ENCODE results near the gene ADRA2C.

ADRA2C gene

DNA sequence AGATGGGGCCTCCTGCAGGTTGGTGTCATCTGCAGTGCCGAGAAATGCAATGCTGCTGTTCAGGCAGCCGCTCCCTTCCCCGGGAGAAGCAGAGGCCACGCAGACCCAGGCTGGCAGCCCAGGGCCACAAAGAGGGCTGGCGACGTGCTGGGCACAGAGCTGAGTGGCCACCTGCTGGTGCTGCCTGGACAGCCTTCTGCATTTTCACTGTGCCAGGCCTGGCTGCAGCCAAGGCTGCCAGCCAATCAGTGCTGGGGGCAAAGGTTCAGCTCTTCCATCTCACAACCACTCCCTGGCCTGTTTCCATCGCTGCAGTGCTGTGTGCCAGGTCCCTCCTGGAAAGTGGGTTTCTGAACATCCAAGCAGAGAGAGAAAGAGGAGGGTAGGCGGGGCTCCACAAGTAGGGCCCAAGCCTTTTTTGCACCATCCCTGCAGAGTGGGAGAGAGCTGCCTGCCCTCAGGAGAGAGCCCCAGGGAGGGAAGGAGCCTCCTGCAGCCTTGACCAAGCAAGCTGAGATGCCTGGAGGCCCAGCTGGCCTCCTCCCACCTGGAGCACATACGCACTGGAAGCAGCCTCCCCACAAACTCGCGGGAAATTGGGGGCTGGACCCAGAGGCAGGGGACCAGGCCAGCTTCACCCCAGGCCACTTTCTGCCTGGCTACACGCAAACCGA lies 20.1 kb downstream of the ADRA2C start:
- no peak overlapping the region for H3K4me3 ChIP-seq (ENCODE audit: low read length)
- DNase-seq (ENCODE audit: low read depth), result no peak
- TF ChIP-seq, protein P1, sequence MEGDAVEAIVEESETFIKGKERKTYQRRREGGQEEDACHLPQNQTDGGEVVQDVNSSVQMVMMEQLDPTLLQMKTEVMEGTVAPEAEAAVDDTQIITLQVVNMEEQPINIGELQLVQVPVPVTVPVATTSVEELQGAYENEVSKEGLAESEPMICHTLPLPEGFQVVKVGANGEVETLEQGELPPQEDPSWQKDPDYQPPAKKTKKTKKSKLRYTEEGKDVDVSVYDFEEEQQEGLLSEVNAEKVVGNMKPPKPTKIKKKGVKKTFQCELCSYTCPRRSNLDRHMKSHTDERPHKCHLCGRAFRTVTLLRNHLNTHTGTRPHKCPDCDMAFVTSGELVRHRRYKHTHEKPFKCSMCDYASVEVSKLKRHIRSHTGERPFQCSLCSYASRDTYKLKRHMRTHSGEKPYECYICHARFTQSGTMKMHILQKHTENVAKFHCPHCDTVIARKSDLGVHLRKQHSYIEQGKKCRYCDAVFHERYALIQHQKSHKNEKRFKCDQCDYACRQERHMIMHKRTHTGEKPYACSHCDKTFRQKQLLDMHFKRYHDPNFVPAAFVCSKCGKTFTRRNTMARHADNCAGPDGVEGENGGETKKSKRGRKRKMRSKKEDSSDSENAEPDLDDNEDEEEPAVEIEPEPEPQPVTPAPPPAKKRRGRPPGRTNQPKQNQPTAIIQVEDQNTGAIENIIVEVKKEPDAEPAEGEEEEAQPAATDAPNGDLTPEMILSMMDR (IDR thresholded peaks at IDR 0.05; ENCODE audit: insufficient read depth, low read depth, low read length, missing control alignments), result no peak

- no peak for DNase-seq (ENCODE audit: low read depth)
- TF ChIP-seq, protein P1 (IDR thresholded peaks at IDR 0.05; ENCODE audit: insufficient read depth, low read depth, low read length, missing control alignments), result no peak
- H3K4me3 ChIP-seq (ENCODE audit: low read length), result no peak overlapping the region
These were observed 21.5 kb downstream of the ADRA2C start for GRCh38 chr4:3787489-3788365.

DNA sequence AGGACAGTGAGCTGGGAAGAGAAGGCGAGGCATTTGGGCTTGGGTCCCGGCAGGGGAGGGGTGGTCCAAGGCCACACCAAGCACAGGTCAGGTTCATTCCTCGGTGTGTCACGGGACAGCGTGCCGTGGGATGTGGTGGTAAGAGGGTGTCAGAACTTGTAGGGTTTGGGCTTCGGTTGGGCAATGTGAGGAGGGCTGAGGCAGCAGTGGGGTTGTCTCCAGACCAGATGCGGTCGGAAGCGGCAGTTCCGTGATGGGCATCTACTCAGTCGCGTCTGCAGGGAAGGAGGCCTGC lies 22.1 kb downstream of the ADRA2C start:
- TF ChIP-seq, protein P1 (IDR thresholded peaks at IDR 0.05; ENCODE audit: insufficient read depth, low read depth, low read length, missing control alignments), result no peak
- no peak overlapping the region for H3K4me3 ChIP-seq (ENCODE audit: low read length)

GRCh38 chr4:3789587-3789986 lies 23.4 kb downstream of the ADRA2C start:
- TF ChIP-seq, protein P1 (IDR thresholded peaks at IDR 0.05; ENCODE audit: insufficient read depth, low read depth, low read length, missing control alignments), result no peak
- no peak overlapping the region for H3K4me3 ChIP-seq (ENCODE audit: low read length)
- no peak for DNase-seq (ENCODE audit: low read depth)

More for the DNA sequence above, 22.1 kb downstream of the ADRA2C start:
- DNase-seq (ENCODE audit: low read depth), result no peak

DNA sequence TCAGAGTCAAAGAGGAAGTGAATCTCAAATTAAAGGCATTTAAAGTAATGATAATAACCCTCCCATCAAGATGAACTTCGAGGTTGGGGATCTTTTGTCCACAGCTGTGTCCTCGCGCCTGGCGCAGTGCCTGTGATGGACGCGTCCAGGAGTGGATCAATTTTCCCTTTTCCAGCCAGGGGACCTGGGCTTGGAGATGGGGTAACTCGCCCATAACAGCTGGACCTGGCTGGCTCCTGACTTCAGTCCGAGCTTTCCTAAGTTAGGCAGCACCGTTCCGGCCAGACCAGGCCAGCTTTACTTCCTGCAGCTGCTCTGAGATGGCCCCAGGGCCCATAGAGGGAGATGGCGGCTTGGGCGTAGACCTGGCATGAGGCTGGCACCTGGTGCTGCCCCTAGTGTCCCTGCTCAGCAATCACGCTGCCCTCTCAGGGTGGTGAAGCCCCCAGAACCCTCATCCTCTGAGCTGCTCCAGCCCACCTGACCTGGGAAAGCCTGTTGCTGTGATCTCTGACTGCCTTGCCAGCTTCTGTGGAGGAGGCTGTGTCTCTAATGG lies 23.9 kb downstream of the ADRA2C start:
- TF ChIP-seq, protein P1 (IDR thresholded peaks at IDR 0.05; ENCODE audit: insufficient read depth, low read depth, low read length, missing control alignments), result no peak
- no peak for DNase-seq (ENCODE audit: low read depth)
- H3K4me3 ChIP-seq (ENCODE audit: low read length), result no peak overlapping the region

- DNase-seq (ENCODE audit: low read depth), result no peak
- TF ChIP-seq, protein P1 (IDR thresholded peaks at IDR 0.05; ENCODE audit: insufficient read depth, low read depth, low read length, missing control alignments), result no peak
- no peak overlapping the region for H3K4me3 ChIP-seq (ENCODE audit: low read length)
These were observed 25.1 kb downstream of the ADRA2C start for GRCh38 chr4:3791256-3791655.

Data from epithelial cell of esophagus (primary cell).